Activated CD8-positive, alpha-beta memory T cell treated with anti-CD3 and anti-CD28 coated beads, Interleukin-2, amount 10 ng/mL, durations not matched to agents 7 days and 5 days (primary cell): ENCODE measurements around the gene PPP3CB. TPM values are rescaled to one million over a fixed set of nuclear protein-coding genes. Genes with fewer than 3 reads are reported as not detected.
"Not testable (repeated sequence)": the region's sequence is repeated elsewhere in the genome, so short reads cannot be mapped to it uniquely, and the experiment has no call there.

Experiments used
- ATAC-seq: fragments of 150-1000 bp; cut with Tn5 transposase; one replicate; pipeline ENCODE4 v1.10.0; 2021; ENCODE audit warnings: moderate library complexity
- CTCF ChIA-PET: fragments of 350-600 bp; sonication (Branson Sonifier 250); formaldehyde crosslinking; loops from one replicate; lab custom pipeline; 2021; ENCODE audit warnings: antibody characterized with exemption; lab: Charles Lee
- DNase-seq: peaks from one replicate; pipeline ENCODE4 v3.0.0-alpha.2; 2020
- H3K27ac Mint-ChIP-seq: one replicate; pipeline ENCODE4 v1.8.0; 2021; ENCODE audit warnings: mild to moderate bottlenecking, mixed read lengths
- H3K27me3 Mint-ChIP-seq: one replicate; pipeline ENCODE4 v1.8.0; 2021; ENCODE audit warnings: mixed read lengths
- H3K36me3 Mint-ChIP-seq: one replicate; pipeline ENCODE4 v1.8.0; 2021; ENCODE audit warnings: mild to moderate bottlenecking, mixed read lengths
- H3K4me1 Mint-ChIP-seq: one replicate; pipeline ENCODE4 v1.8.0; 2021; ENCODE audit warnings: mixed read lengths
- H3K4me3 Mint-ChIP-seq: one replicate; pipeline ENCODE4 v1.8.0; 2021; ENCODE audit warnings: mild to moderate bottlenecking, moderate library complexity, mixed read lengths
- H3K9me3 Mint-ChIP-seq: one replicate; pipeline ENCODE4 v1.8.0; 2022; ENCODE audit warnings: low read depth, mixed read lengths
- total RNA-seq, 2 experiments: library from RNA; stranded (reverse); gene quantifications; one replicate each; pipeline ENCODE4 v1.2.3, GENCODE V29; 2021

PPP3CB gene
- total RNA-seq, 2 experiments from 2014 or later, result 48.7 to 49.1 TPM

GRCh38 chr10:73406846-73407245, 89.0 kb downstream of the PPP3CB start:
- Mint-ChIP-seq H3K4me3 (no peak overlapping the region), H3K9me3 (no peaks in the 10 kb centered on the region), H3K27me3 (no peaks in the 10 kb centered on the region), H3K4me1 (peaks cover 33% of the 10 kb centered on the region), H3K36me3 (peaks cover 31% of the 10 kb centered on the region), H3K27ac (no peak overlapping the region)
- no peak for ATAC-seq
- CTCF ChIA-PET, result interaction anchor here (0.6 to 1.5 kb wide), 3 partner anchors 15 to 179 kb away, joined by 3 read pairs; no protein-coding TSS in a partner anchor
- no peak for DNase-seq

DNA sequence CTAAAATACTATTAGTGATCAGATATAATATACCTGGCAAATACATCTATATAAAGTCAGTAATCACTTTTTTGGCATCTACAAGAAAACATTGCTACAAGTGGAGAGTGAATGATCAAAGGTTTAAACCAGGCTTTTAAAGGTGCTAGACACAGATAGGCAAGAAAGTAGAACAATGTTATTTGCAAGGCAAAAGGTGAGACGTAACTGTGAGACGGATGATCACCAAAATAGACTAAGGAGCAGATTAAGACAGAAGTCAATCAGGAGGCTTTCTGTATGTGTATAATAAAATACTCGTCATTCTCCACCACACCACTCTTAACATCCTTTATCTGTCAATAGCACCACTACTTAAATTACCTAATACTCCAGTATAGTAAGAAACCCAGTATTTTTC, 90.3 kb downstream of the PPP3CB start:
- H3K4me1 Mint-ChIP-seq, result peaks cover 22% of the 10 kb centered on the region
- no peaks in the 10 kb centered on the region for H3K27me3 Mint-ChIP-seq
- no peak overlapping the region for H3K4me3 Mint-ChIP-seq
- DNase-seq (no peak), ATAC-seq (no peak)
- peaks cover 27% of the 10 kb centered on the region for H3K36me3 Mint-ChIP-seq
- CTCF ChIA-PET, result no interaction called here
- H3K9me3 Mint-ChIP-seq, result no peaks in the 10 kb centered on the region
- H3K27ac Mint-ChIP-seq, result no peak overlapping the region

DNA sequence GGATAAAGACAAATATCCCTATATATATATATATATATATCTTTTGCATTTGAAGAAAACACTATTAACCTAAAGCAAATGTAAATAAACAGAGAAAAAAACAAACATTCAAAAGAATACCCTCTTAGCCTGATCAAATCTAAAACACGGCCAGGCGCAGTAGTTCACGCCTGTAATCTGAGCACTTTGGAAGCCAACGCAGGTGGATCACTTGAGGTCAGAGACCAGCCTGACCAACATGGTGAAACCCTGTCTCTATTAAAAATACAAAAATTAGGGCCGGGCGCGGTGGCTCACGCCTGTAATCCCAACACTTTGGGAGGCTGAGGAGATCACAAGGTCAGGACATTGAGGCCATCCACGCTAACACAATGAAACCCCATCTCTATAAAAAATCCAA, 91.1 kb downstream of the PPP3CB start:
- peaks cover 17% of the 10 kb centered on the region for H3K4me1 Mint-ChIP-seq
- no peaks in the 10 kb centered on the region for H3K9me3 Mint-ChIP-seq
- H3K4me3 Mint-ChIP-seq, result no peak overlapping the region
- no peak for ATAC-seq
- no peak overlapping the region for H3K27ac Mint-ChIP-seq
- DNase-seq, result no peak
- CTCF ChIA-PET, result no interaction called here
- H3K27me3 Mint-ChIP-seq, result no peaks in the 10 kb centered on the region
- peaks cover 25% of the 10 kb centered on the region for H3K36me3 Mint-ChIP-seq

- no peak overlapping the region for H3K4me3 Mint-ChIP-seq
- no peaks in the 10 kb centered on the region for H3K9me3 Mint-ChIP-seq
- peaks cover 24% of the 10 kb centered on the region for H3K36me3 Mint-ChIP-seq
- H3K27me3 Mint-ChIP-seq, result no peaks in the 10 kb centered on the region
- H3K4me1 Mint-ChIP-seq, result peaks cover 2% of the 10 kb centered on the region
- DNase-seq (no peak), ATAC-seq (no peak)
- CTCF ChIA-PET, result interaction anchor here (1.5 kb wide), 1 partner anchor 22 kb away, joined by 3 read pairs; no protein-coding TSS in a partner anchor
- no peak overlapping the region for H3K27ac Mint-ChIP-seq
Observed at GRCh38 chr10:73401636-73402035, 94.2 kb downstream of the PPP3CB start.

- H3K36me3 Mint-ChIP-seq, result peaks cover 38% of the 10 kb centered on the region
- CTCF ChIA-PET, result interaction anchor here (2.0 kb wide), 1 partner anchor 136 kb away, joined by 4 read pairs; no protein-coding TSS in a partner anchor
- H3K4me1 Mint-ChIP-seq, result no peaks in the 10 kb centered on the region
- H3K27ac Mint-ChIP-seq, result no peak overlapping the region
- H3K9me3 Mint-ChIP-seq, result no peaks in the 10 kb centered on the region
- H3K4me3 Mint-ChIP-seq, result no peak overlapping the region
- DNase-seq (no peak), ATAC-seq (no peak)
- no peaks in the 10 kb centered on the region for H3K27me3 Mint-ChIP-seq
Observed at GRCh38 chr10:73399063-73399462, 96.8 kb downstream of the PPP3CB start.

DNA sequence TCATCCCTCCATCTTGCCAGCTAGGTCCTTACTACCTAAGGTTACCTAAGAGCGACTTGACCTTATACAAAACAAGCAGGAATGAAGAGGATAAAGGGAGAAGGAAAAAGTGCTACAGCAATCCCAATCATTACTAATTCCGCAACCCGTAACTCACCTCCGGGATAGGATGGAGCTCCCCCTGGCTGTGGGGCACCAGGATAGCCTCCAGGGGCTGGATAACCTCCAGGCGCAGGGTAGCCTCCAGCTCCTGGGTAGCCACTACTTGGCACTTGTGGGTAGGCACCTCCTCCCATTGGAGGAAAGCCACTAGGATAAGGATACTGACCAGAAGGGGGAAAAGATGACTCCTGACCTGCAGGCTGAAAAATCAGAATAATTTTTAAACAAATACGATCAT, 97.8 kb downstream of the PPP3CB start:
- H3K4me1 Mint-ChIP-seq, result no peaks in the 10 kb centered on the region
- ATAC-seq (no peak), DNase-seq (no peak)
- no peaks in the 10 kb centered on the region for H3K9me3 Mint-ChIP-seq
- no peak overlapping the region for H3K4me3 Mint-ChIP-seq
- H3K27ac Mint-ChIP-seq, result no peak overlapping the region
- peaks cover 42% of the 10 kb centered on the region for H3K36me3 Mint-ChIP-seq
- no peaks in the 10 kb centered on the region for H3K27me3 Mint-ChIP-seq
- CTCF ChIA-PET, result interaction anchor here (0.6 to 2.0 kb wide), 2 partner anchors 53 to 135 kb away, joined by 3 to 4 read pairs; no protein-coding TSS in a partner anchor

- H3K4me1 Mint-ChIP-seq, H3K9me3 Mint-ChIP-seq, H3K4me3 Mint-ChIP-seq, DNase-seq, H3K27ac Mint-ChIP-seq, ATAC-seq, CTCF ChIA-PET, H3K27me3 Mint-ChIP-seq: not testable (repeated sequence)
- H3K36me3 Mint-ChIP-seq, result peaks cover 47% of the 10 kb centered on the region
Observed at GRCh38 chr10:73394325-73394724, 101.5 kb downstream of the PPP3CB start.

DNA sequence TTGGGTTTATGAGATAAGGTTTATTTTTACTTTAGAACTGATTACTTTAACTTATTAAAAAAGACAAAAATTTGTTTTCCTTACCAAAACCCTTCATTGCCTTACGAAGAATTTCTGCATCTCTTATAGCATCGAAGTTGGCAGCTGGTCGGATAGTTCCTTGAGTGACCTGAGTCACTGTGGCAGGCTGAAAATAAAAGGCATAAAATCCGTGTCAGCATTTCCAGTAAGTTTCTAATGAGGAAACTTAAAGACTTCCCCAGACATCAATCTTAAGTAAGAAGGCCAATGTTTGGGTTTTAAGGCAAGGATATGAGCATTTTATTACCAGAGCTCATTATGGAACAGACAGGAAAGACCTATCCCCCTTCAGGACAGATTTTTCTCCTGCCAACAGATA, 107.6 kb downstream of the PPP3CB start:
- ATAC-seq (no peak), DNase-seq (no peak)
- Mint-ChIP-seq H3K9me3 (no peaks in the 10 kb centered on the region), H3K27me3 (no peaks in the 10 kb centered on the region), H3K4me1 (no peaks in the 10 kb centered on the region), H3K4me3 (no peak overlapping the region), H3K36me3 (peaks cover 48% of the 10 kb centered on the region), H3K27ac (no peak overlapping the region)
- CTCF ChIA-PET, result no interaction called here

- CTCF ChIA-PET, result no interaction called here
- Mint-ChIP-seq H3K27ac (no peak overlapping the region), H3K4me3 (no peak overlapping the region), H3K36me3 (peaks cover 51% of the 10 kb centered on the region), H3K9me3 (no peaks in the 10 kb centered on the region), H3K4me1 (no peaks in the 10 kb centered on the region), H3K27me3 (no peaks in the 10 kb centered on the region)
- ATAC-seq (no peak), DNase-seq (no peak)
Observed at GRCh38 chr10:73386583-73386982, 109.2 kb downstream of the PPP3CB start.

Other genes starting within 250 kb of the PPP3CB start
- gene DNAJC9, start 248.8 kb downstream of the PPP3CB start, total RNA-seq, result 10 to 100 TPM; 63.5 to 65.1 TPM
- gene MRPS16, start 243.4 kb downstream of the PPP3CB start, total RNA-seq, result 100 to 1,000 TPM in 1 of 2 experiments, 10 to 100 TPM in 1; 79.2 to 110 TPM
- gene CFAP70, start 137.2 kb downstream of the PPP3CB start, total RNA-seq, result under 1 TPM; 0.38 to 0.80 TPM
- 100 to 1,000 TPM in 1 of 2 experiments, 10 to 100 TPM in 1; 80.4 to 113 TPM for gene ANXA7, start 82.0 kb downstream of the PPP3CB start, total RNA-seq
- gene MSS51, start 62.5 kb downstream of the PPP3CB start, total RNA-seq, result 1 to 10 TPM; 2.9 to 4.1 TPM
- gene USP54, start 95.3 kb upstream of the PPP3CB start, total RNA-seq, result 1 to 10 TPM; 3.5 to 6.7 TPM
- not detected for gene MYOZ1, start 145.4 kb upstream of the PPP3CB start, total RNA-seq
- under 1 TPM in 1 of 2 experiments, not detected in 1; 0.06 TPM for gene SYNPO2L, start 160.0 kb upstream of the PPP3CB start, total RNA-seq
- gene AGAP5, start 202.1 kb upstream of the PPP3CB start, total RNA-seq, result 10 to 100 TPM in 1 of 2 experiments, 1 to 10 TPM in 1; 9.8 to 12.3 TPM
- 10 to 100 TPM; 84.5 to 98.0 TPM for gene SEC24C, start 248.3 kb upstream of the PPP3CB start, total RNA-seq